HG03354 (cell line): ENCODE measurements around the gene EYA3.
"Not testable (repeated sequence)": the region's sequence is repeated elsewhere in the genome, so short reads cannot be mapped to it uniquely, and the experiment has no call there.

ENCODE experiments used
- ATAC-seq: cut with Tn5 transposase; IDR thresholded peaks from one replicate; pipeline ENCODE4 v1.9.1; 2021; ENCODE audit warnings: mild to moderate bottlenecking; ENCODE audit not compliant: unreplicated experiment, poor library complexity, severe bottlenecking

Gene EYA3

GRCh38 chr1:28035420-28035819, 53.0 kb downstream of the EYA3 start:
- ATAC-seq = no peak

- no peak for ATAC-seq
Observed at GRCh38 chr1:28032281-28032680, 56.1 kb downstream of the EYA3 start.

GRCh38 chr1:28031173-28031572, 57.2 kb downstream of the EYA3 start:
- ATAC-seq = no peak

GRCh38 chr1:28028873-28029654, 59.3 kb downstream of the EYA3 start:
- no peak for ATAC-seq

GRCh38 chr1:28027660-28028059, 60.8 kb downstream of the EYA3 start:
- ATAC-seq = no peak

GRCh38 chr1:28027238-28027637, 61.2 kb downstream of the EYA3 start:
- no peak for ATAC-seq

- no peak for ATAC-seq
Observed at GRCh38 chr1:28026329-28026728, 62.1 kb downstream of the EYA3 start.

- ATAC-seq = no peak
Observed at GRCh38 chr1:28021064-28021463, 67.3 kb downstream of the EYA3 start.

GRCh38 chr1:28010969-28011368, 77.4 kb downstream of the EYA3 start:
- ATAC-seq = no peak

GRCh38 chr1:28003117-28003516, 85.3 kb downstream of the EYA3 start:
- not testable (repeated sequence) for ATAC-seq

GRCh38 chr1:28002600-28002999, 85.8 kb downstream of the EYA3 start:
- no peak for ATAC-seq

GRCh38 chr1:27999055-27999454, 89.4 kb downstream of the EYA3 start:
- no peak for ATAC-seq

GRCh38 chr1:27994526-27994925, 93.9 kb downstream of the EYA3 start:
- ATAC-seq = not testable (repeated sequence)

- ATAC-seq = no peak
Observed at GRCh38 chr1:27994060-27994459, 94.3 kb downstream of the EYA3 start.

GRCh38 chr1:27993241-27993640, 95.2 kb downstream of the EYA3 start:
- ATAC-seq = no peak

- no peak for ATAC-seq
Observed at GRCh38 chr1:27992276-27992675, 96.1 kb downstream of the EYA3 start.

- no peak for ATAC-seq
Observed at GRCh38 chr1:27990920-27991537, 97.4 kb downstream of the EYA3 start.

- no peak for ATAC-seq
Observed at GRCh38 chr1:27981145-27981544, 107.3 kb downstream of the EYA3 start.

- ATAC-seq = no peak
Observed at GRCh38 chr1:27980216-27980845, 108.1 kb downstream of the EYA3 start.

- no peak for ATAC-seq
Observed at GRCh38 chr1:27979859-27980201, 108.6 kb downstream of the EYA3 start.
